Measurements from ENCODE around the gene GLDN.
A peak's percentile ranks its signal among the peaks of the same experiment; 100 is the strongest.

DNA sequence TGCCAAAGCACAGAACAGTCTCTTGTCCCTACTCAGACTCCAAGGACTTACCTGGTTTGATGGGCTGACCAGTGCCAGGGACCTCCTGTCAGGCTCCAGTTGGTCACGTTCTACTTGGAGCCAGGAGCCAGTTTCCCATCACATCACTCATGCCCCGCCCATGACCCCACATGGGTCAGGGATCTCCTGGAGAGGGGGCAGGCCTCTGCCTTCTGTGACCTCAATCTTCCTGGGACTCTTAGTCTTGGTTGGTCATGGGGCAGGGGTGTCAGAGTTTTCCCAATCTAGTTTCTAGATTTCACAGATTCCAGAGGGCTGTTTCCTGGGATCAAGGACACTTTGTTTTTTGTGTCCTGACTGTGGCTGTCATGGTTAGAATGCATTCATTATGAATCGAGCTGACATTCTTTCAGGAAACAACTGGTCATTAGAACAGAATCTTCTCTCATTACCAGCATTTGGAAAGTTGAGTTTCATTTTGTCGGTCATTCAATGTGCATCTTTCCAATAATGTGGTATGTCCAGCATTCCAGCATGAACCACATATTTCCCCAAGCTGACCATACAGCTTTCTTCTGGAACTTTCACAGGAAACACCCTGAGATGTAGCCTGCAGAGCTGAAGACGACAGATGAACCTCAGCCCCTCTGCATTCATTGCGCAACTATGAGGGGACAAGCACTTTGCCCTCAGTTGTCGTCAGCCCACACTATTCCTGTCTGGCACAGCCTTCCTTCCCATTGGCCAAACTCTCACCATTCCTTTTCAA, 22.9 kb upstream of the GLDN start:
- no peak for TF ChIP-seq CREB1 (CRISPR knock-in tag; IDR thresholded peaks at IDR 0.05)
- TF ChIP-seq, protein P1, sequence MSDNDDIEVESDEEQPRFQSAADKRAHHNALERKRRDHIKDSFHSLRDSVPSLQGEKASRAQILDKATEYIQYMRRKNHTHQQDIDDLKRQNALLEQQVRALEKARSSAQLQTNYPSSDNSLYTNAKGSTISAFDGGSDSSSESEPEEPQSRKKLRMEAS (CRISPR knock-in tag; IDR thresholded peaks at IDR 0.05), result no peak
- no peak for TF ChIP-seq ETV6 (CRISPR knock-in tag; IDR thresholded peaks at IDR 0.05)
- TF ChIP-seq, protein P2, sequence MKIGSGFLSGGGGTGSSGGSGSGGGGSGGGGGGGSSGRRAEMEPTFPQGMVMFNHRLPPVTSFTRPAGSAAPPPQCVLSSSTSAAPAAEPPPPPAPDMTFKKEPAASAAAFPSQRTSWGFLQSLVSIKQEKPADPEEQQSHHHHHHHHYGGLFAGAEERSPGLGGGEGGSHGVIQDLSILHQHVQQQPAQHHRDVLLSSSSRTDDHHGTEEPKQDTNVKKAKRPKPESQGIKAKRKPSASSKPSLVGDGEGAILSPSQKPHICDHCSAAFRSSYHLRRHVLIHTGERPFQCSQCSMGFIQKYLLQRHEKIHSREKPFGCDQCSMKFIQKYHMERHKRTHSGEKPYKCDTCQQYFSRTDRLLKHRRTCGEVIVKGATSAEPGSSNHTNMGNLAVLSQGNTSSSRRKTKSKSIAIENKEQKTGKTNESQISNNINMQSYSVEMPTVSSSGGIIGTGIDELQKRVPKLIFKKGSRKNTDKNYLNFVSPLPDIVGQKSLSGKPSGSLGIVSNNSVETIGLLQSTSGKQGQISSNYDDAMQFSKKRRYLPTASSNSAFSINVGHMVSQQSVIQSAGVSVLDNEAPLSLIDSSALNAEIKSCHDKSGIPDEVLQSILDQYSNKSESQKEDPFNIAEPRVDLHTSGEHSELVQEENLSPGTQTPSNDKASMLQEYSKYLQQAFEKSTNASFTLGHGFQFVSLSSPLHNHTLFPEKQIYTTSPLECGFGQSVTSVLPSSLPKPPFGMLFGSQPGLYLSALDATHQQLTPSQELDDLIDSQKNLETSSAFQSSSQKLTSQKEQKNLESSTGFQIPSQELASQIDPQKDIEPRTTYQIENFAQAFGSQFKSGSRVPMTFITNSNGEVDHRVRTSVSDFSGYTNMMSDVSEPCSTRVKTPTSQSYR (CRISPR knock-in tag; IDR thresholded peaks at IDR 0.05), result no peak
- TF ChIP-seq, protein P3, sequence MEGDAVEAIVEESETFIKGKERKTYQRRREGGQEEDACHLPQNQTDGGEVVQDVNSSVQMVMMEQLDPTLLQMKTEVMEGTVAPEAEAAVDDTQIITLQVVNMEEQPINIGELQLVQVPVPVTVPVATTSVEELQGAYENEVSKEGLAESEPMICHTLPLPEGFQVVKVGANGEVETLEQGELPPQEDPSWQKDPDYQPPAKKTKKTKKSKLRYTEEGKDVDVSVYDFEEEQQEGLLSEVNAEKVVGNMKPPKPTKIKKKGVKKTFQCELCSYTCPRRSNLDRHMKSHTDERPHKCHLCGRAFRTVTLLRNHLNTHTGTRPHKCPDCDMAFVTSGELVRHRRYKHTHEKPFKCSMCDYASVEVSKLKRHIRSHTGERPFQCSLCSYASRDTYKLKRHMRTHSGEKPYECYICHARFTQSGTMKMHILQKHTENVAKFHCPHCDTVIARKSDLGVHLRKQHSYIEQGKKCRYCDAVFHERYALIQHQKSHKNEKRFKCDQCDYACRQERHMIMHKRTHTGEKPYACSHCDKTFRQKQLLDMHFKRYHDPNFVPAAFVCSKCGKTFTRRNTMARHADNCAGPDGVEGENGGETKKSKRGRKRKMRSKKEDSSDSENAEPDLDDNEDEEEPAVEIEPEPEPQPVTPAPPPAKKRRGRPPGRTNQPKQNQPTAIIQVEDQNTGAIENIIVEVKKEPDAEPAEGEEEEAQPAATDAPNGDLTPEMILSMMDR (IDR thresholded peaks at IDR 0.05), result no peak
- TF ChIP-seq GABPB1 (CRISPR knock-in tag; IDR thresholded peaks at IDR 0.05), result peak; percentile 12; the same call in 1 of the 2 replicates
- no peak for TF ChIP-seq JUN (CRISPR knock-in tag; IDR thresholded peaks at IDR 0.05)
- no peak for TF ChIP-seq CBFB (CRISPR knock-in tag; IDR thresholded peaks at IDR 0.05; ENCODE audit: low read depth)
- TF ChIP-seq, protein P4, sequence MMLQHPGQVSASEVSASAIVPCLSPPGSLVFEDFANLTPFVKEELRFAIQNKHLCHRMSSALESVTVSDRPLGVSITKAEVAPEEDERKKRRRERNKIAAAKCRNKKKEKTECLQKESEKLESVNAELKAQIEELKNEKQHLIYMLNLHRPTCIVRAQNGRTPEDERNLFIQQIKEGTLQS (CRISPR knock-in tag; conservative IDR thresholded peaks at IDR 0.05), result no peak

Data from WTC11 (cell line).